Activated CD8-positive, alpha-beta memory T cell treated with anti-CD3 and anti-CD28 coated beads for 48 hours (primary cell): ENCODE measurements around the gene COQ8A.
"Not testable (repeated sequence)": the region's sequence is repeated elsewhere in the genome, so short reads cannot be mapped to it uniquely, and the experiment has no call there.

Source experiments
- DNase-seq, 3 experiments: peaks; one replicate each; pipeline ENCODE4 v3.0.0-alpha.2; 2020; ENCODE audit warnings: low read depth in 2 of 3, low spot score in 2 of 3

COQ8A gene

GRCh38 chr1:226951286-226952117 is 11.4 kb downstream of the COQ8A start:
- no peak for DNase-seq

- DNase-seq = no peak
These were observed 12.0 kb downstream of the COQ8A start for GRCh38 chr1:226952118-226952441.

GRCh38 chr1:226953175-226953800 is 13.2 kb downstream of the COQ8A start:
- no peak for DNase-seq

- no peak for DNase-seq
These were observed 14.2 kb downstream of the COQ8A start for GRCh38 chr1:226954337-226954736.

- DNase-seq = no peak
These were observed 14.7 kb downstream of the COQ8A start for GRCh38 chr1:226954777-226955176.

- not testable (repeated sequence) for DNase-seq
These were observed 15.8 kb downstream of the COQ8A start for GRCh38 chr1:226955857-226956256.

- no peak for DNase-seq
These were observed 17.0 kb downstream of the COQ8A start for GRCh38 chr1:226956942-226957713.

- DNase-seq = no peak
These were observed 17.6 kb downstream of the COQ8A start for GRCh38 chr1:226957714-226958113.

- no peak for DNase-seq
These were observed 18.2 kb downstream of the COQ8A start for GRCh38 chr1:226958300-226958699.

GRCh38 chr1:226960256-226960655 is 20.2 kb downstream of the COQ8A start:
- no peak for DNase-seq

GRCh38 chr1:226960944-226961765 is 21.1 kb downstream of the COQ8A start:
- DNase-seq = no peak

GRCh38 chr1:226962421-226963391 is 22.6 kb downstream of the COQ8A start:
- DNase-seq = no peak

- no peak for DNase-seq
These were observed 24.0 kb downstream of the COQ8A start for GRCh38 chr1:226964068-226964425.

GRCh38 chr1:226964611-226965486 is 24.8 kb downstream of the COQ8A start:
- DNase-seq = no peak

- no peak for DNase-seq
These were observed 25.7 kb downstream of the COQ8A start for GRCh38 chr1:226965581-226966440.

- no peak for DNase-seq
These were observed 26.6 kb downstream of the COQ8A start for GRCh38 chr1:226966683-226967082.

GRCh38 chr1:226967665-226968064 is 27.6 kb downstream of the COQ8A start:
- no peak for DNase-seq

GRCh38 chr1:226971765-226972164 is 31.7 kb downstream of the COQ8A start:
- DNase-seq = no peak
